HG02884 (cell line): Measurements from ENCODE around the gene RBBP8.

Experiments
- ATAC-seq: cut with Tn5 transposase; IDR thresholded peaks from one replicate; pipeline ENCODE4 v1.9.1; 2021; ENCODE audit warnings: mild to moderate bottlenecking, moderate library complexity; ENCODE audit not compliant: unreplicated experiment

RBBP8 gene

DNA sequence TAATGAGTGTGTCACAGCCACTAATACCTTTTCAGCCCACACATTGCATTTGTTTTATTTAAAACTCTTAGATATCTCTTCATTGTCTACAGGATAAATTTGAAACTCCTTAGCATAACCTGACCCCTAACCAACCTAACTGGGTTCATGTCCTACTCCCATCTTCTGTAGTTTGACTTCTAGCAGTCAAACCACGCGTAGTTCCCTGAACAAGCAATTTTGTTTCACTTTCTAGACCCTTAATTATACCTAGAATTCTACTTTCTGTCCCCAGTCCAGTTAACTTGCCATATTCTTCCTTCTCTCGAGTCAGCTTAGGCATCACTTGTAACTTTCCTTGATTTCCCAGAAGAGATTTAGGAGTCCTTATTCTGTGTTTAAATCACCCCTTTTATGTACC is 55.1 kb downstream of the RBBP8 start:
- peak; percentile 69 for ATAC-seq

DNA sequence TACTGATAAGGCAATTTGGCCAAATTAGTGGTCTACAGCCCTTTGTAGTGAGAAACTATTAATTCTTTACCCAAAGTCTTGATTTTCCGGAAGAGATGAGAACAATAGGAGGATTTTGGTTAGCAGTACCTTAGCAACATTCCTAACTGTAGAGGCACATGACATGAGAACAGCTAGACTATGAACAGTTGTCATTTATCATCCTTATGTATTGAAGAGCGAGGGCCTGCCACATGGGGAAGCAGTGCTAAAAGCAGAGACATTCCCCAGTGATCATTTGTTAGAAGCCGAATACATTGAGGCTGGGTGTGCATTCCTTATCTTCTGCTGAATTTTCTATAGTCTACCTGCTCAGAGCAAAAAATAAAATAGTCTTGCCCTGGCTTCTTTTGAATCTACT is 65.2 kb downstream of the RBBP8 start:
- ATAC-seq, result no peak

DNA sequence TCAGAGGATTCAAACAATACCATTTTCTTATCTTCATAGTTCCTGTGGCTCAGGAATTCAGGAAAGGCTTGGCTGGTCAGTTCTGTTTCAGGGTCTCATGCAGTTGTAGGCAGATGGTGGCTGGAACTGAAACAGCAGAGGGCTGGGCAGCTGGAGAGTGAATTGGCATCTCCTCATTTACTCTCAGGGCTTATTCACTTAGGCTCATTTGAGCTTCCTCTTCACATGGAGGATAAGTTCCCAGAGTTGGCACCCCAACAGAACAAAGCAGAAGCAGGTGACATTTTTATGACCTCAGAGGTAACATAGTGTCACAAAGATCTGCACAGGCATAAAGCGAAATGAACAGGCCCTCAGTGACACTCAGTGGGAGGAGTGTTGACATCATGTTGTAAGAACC is 66.1 kb downstream of the RBBP8 start:
- no peak for ATAC-seq

DNA sequence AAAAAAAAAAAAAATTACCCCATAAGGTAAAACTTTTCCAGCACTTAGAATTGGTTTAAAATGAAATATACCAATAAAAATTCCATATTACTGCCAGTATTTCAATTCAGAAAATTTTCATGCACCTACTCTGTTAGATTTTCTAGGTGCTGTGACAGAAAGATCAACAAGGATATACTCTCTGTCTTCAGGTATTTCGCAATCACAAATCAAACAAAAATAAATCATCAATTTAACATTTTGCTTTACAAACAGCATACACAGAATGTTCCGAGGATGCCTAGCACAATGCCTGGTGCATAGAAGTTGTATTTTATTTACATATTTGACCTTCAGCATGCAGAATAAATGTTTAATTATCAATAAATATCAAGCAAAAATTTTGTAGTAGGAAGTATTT is 66.5 kb downstream of the RBBP8 start:
- ATAC-seq, result no peak

DNA sequence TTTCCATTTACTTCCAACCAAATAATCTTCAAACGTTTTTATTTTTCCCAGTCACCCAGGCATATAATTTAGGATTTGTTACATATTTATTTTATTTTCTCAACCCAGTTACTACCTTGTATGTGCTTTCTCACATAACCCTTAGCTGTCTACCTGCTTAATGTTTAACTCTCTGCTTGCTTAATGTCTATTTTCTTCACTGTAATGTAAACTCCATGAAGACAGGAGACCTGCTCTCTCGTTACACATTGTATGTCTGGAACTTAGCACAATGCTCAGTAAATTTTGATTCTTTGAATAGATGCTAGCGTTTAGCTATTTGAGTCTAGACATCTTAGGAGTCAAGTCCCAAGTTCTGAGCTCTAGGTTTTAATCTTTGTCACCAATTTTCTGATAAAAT is 70.2 kb downstream of the RBBP8 start:
- ATAC-seq, result no peak

DNA sequence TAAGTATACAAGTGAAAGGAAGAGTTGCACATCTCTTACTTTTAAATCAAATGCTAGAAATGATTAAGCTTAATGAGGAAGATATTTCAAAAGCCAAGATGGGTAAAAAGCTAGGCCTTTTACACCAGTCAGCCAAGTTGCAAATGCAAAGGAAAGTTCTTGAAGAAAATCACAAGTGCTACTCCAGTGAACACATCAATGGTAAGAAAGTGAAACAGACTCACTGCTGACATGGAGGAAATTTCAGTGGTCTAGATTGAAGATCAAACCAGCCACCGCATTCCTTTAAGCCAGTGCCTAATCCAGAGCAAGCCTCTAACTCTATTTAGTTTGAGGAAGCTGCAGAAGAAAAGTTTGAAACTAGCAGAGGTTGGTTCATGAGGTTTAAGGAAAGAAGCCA is 79.1 kb downstream of the RBBP8 start:
- ATAC-seq, result no peak

DNA sequence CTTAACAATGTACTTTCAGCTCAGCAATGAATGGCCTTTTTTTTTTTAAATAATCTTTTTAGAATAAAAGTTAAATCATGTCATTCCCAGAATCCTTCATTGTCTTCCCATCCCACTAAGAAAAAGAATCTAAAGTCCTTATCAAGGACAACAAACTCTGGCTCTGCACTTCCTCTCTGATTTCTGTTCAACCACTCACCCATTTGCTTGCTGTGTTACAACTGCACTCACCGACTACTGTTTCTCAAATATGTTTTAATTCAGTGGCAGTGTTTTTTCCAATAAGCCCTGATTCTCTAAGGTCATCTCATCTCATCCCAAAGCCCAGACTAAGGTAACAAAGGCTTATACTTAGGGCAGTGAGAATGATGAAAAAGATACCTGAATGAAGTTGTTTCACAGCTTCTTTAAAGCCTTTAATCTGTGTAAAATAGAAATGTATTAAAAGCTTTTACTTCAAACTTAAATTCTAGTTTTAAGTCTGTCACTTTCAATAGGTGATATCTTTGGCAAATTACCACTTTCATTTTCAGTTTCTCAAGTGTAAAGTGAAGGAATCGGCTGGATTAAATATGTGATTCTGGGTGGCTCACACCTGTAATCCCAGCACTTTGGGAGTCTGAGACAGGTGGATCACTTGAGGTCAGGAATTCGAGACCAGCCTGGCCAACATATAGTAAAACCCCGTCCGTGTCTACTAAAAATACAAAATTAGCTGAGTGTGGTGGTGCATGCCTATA is 87.6 kb downstream of the RBBP8 start:
- no peak for ATAC-seq

DNA sequence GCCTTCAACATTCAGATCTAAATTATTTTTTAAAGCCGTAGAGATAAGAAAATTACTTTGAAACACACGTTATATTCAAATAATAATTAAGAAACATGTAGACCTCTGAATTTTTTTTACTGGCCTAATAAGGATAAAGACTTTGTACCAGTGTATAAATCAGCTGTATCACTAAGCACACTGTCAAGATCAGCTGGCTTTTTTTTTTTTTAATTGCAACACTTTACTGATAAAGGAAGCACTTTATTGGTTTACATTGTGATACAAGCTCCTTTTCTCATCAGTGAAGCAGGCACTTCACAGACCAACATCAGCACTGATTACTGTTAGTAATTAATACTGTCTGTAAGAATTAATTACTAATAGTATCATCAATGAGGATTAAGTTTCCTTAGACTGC is 88.5 kb downstream of the RBBP8 start:
- no peak for ATAC-seq

DNA sequence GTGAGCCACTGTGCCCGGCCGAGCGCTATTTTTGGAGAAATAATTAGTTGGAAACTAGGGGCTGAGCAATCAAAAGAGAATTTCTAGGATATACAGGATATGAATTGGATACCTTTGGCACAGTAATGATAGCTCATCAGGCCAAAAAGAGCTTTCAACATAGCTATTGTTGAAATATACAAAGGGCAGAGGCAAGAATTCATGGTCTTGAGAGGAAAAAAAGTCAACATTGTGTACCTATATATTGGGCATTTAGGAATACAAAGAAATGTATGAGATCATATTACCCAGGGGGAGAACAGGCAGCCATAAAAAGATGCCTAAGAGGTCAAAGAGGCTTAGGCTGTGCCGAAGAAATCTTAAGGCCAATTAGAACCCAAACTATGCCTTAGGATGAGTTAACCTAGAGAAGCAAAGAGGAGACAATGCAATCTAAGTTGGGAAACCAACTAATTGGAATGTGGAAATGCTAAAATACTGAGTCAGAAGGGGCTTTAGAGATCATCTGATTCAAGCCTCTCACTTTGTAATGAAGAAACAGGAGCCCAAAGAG is 99.0 kb downstream of the RBBP8 start:
- ATAC-seq, result no peak

DNA sequence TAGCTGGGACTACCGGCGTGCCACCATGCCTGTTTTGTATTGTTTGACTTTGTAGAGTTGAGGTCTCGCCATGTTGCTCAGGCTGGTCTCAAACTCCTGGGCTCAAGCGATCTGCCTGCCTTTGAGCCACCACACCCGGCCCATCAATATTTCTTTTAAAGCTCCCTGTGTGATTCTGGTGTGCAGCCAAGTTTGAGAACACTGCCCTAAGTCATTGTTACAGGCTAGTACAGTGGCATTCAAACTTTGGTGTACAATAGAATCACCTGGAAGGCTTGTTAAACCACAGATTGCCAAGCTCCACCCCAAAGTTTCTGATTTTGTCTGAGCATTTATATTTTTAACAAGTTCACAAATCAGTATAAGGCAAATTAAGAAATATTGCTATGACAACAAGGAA is 99.9 kb downstream of the RBBP8 start:
- ATAC-seq, result no peak

DNA sequence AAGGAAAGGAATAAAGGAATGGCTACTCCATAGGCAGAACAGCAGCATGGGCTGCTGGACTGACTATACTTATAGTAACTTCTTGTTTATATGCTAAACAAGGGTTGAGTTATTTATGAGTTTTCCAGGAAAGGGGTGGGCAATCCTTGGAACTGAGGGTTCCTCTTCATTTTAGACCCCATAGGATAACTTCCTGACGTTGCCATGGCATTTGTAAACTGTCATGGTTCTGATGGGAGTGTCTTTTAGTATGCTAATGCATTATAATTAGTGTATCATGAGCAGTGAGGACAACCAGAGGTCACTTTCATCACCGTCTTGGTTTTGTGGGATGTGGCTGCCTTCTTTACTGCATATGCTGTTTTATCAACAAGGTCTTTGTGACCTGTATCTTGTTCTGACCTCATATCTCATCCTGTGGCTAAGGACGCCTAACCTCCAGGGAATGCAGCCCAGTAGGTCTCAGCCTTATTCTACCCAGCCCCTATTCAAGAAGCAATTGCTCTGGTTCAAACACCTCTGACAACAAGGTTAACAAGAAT is 103.6 kb downstream of the RBBP8 start:
- no peak for ATAC-seq

DNA sequence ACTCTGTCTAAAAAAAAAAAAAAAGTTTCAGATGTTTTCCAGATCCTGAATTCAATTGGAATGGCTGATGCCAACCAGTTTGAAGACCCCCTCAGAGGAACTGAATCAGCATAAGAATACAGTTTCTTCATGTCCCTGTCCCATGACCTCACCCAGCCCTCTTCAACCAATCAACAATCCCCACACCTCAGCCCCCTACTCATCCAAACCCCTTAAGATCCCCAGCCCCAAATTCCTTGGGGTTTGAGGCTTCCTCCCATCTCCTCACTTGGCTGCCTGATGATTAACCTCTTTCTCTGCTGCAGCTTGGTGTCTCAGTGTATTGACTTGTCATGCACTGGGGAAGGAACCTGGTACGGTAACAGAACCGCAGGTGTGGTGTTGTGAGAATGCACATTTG is 104.5 kb downstream of the RBBP8 start:
- ATAC-seq, result no peak

DNA sequence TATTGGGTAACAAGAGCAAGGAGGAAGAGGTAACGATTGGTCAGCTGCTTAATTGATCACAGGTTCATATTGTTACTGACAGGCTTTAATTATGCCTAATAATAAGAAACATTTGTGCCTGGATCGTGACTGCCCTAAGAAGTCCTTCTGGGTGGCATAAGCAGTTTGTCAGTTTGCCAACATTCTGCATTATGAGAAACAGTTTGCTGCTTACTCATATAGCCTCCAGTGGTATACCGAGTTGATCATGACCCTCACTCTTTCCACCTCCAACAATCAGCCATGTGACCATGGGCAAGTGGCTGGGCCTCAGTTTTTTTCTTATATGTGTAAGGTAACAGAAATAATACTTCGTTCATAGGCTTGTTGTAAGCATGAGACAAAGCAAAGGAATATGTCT is 105.6 kb downstream of the RBBP8 start:
- no peak for ATAC-seq

DNA sequence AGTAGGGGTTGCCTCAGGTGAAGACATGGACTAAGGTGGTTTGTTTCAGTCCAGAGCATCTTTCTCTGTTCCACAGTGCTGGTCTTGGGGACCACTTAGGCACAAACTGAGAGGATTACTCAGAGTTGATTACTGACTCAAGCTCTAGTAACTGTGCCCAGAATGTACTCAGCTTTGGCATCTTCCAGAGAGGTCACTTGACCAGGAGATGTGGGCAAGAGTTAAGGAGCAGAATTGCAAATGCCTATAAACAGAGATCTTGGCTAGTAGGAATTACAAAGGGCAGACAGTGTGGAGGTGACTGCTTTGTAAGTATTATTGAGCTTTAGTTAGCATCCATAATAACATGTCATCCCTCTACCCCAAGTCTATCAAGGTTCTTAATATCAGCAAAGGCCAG is 109.0 kb downstream of the RBBP8 start:
- no peak for ATAC-seq

DNA sequence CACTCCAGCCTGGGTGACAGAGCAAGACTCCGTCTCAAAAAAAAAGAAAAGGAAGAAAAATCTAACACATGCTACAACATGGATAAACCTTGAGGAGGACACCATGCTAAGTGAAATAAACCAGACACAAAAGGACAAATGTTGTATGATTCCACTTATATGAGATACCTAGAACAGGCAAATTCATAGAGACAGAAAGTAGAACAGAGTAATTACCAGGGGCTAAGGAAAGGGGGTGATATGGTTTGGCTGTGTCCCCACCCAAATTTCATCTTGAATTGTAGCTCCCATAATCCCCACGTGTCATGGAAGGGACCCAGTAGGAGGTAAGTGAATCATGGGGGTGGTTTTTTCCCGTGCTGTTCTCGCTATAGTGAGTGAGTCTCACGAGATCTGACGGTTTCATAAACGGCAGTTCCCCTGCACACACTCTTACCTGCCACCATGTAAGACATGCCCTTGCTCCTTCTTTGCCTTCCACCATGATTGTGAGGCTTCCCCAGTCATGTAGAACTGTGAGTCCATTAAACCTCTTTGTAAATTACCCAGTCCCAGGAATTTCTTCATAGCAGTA is 110.8 kb downstream of the RBBP8 start:
- ATAC-seq, result no peak

DNA sequence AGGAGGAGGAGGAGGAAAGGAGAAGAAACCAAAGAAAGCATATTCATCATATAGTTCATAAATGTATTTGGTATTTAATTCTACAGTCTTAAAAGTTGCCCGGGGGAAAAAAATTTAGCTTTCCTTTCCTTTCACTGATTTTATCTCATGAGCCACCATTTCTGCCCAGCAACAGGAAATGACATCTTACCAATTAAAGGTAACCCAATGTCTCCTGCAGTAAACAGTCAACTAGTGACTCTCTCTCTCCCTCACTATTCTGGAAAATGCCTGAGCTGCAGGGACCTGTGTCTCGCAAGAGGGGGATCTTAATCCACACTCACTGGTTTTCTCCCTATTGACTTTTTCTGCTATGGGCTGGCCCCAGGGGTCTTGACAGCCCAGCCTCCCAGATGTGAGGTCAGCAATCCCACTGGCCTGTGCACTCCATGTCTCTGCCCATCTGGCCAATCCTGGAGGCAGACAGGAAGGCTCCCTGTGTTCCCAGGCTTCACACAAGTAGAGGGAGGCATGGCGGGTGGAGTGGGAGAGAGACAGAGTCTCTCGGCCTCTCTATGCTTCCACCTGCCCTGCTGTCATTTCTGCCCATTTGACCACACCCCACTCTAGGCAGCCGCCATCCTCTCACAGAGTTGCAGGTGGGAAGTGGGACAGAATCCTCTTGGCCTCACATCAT is 116.7 kb downstream of the RBBP8 start:
- ATAC-seq, result no peak

DNA sequence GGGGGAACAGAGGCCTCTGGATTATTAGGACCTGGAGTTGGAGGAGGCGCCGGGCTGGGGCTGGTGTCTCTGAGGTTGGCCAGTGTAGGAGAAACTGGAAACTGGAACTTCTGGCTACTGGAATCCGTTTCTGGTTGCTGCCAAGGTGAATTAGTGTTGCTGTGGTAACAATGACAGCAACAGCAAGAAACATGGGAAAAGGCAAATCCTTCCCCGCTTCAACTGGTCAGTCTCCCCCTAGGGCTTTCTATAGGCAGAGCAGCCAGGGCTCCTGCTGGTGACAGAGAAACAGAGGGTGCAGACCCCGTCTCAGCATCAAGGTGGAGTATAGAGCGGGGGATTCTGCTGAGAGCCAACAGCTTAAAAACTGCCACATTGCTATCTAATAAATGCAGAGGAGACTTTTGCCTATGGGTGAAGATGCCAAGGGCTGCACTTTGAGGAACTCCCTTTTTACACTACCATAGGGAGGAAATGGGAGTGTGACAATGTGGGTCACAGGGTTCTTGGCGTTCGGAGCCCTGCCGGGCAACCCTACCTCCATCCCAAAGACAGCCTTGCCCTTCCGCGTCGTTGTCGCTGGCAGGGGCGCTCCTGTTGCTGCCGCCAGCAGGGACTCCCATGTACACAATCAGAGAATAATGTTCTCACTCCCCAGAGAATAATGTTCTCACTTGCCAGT is 120.8 kb downstream of the RBBP8 start:
- ATAC-seq, result no peak

DNA sequence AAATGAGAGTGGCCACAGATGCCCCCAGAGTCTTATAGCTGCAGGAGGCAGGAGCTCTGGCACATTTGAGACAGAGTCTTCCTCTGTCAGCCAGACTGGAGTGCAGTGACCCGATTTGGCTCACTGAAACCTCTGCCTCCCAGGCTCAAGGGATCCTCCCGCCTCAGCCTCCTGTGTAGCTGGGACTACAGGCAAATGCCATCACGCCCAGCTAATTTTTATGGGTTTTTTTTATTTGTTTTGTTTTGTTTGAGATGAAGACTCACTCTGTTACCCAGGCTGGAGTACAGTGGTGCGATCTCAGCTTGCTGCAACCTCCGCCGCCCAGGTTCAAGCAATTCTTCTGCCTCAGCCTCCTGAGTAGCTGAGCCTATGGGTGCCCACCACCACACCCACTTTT is 121.4 kb downstream of the RBBP8 start:
- ATAC-seq, result no peak

DNA sequence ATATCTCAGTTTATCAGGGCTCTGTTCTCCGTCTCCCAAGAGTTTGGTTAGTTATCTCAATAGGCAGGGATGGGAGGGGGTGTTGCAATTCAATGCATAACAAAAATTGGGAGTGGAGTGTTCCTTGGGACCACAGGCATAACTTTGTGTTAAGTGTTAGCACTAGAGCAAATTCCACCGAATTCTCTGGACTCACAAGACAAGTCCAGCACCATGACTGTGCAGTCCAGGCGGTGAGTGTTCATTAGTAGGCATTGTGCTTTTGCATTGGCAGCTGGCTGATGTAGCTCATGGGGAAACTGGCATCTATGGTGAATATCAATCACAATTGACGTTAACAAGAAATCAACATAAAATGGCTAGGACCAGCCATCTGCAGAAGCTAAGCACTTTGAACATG is 123.2 kb downstream of the RBBP8 start:
- ATAC-seq, result no peak

DNA sequence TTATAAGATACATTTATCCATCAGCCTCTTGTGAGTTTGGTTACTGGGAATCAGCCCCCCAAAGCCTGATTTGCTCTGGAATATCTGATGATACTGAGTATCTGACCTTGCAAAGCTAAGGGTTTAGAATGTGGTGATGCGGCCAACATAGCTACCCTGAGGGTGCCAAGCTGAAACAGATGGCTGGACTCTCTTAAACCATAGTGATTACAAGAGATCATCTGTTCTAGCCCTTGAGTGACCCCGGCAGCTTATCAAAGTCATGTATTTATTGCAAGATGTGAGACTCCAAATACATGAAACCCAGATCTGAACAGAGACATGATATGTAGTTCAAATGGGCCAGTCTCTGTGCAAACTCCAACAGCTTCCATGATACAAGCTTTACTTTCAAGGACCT is 124.0 kb downstream of the RBBP8 start:
- ATAC-seq, result no peak

DNA sequence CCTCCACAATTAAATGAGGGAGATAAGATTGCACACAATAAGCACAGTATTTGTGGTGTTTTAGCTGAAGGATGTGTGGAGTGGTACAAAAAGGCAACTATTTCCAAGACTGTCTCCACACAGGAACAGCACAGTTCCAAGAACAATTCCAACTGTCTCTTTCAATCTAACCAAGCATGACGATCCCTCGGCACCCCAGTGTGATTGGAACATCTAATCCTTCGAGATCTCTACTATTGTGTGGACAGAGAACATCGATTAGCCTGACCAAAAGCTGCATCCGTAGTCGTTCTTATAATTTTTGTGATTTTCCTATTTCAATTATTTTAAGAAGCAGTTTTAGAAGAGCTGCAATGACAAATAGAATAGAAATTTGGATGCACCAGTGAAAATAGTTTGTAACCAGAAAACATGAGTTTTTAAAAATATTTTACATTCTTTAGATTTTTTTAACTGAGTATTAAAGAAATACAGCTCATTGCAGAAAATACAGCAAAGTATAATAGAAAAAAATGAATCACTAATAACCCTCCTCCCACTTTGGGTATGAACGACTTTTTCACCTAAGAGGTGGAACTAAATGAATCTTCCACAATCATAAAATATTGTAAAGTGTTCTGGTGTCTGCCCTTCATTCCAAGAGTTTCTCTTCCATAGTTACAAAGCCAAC is 125.8 kb downstream of the RBBP8 start:
- no peak for ATAC-seq
